Activated naive CD8-positive, alpha-beta T cell treated with anti-CD3 and anti-CD28 coated beads, Interleukin-2, amount 50 U/mL, for 24 hours (primary cell): Measurements from ENCODE around the gene RBM15B.

Source experiments
- ATAC-seq: fragments of 150-1000 bp; cut with Tn5 transposase; one replicate; pipeline ENCODE4 v1.10.0; 2021
- DNase-seq: peaks from one replicate; pipeline ENCODE4 v3.0.0; 2021
- H3K27ac Mint-ChIP-seq: one replicate; pipeline ENCODE4 v1.8.0; 2021; ENCODE audit warnings: mild to moderate bottlenecking, mixed read lengths
- H3K27me3 Mint-ChIP-seq: one replicate; pipeline ENCODE4 v1.8.0; 2021; ENCODE audit warnings: mixed read lengths
- H3K36me3 Mint-ChIP-seq: one replicate; pipeline ENCODE4 v1.8.0; 2021; ENCODE audit warnings: low read depth, mixed read lengths
- H3K4me1 Mint-ChIP-seq: one replicate; pipeline ENCODE4 v1.8.0; 2021; ENCODE audit warnings: mixed read lengths
- H3K4me3 Mint-ChIP-seq: one replicate; pipeline ENCODE4 v1.8.0; 2021; ENCODE audit warnings: mild to moderate bottlenecking, moderate library complexity, mixed read lengths
- H3K9me3 Mint-ChIP-seq: one replicate; pipeline ENCODE4 v1.8.0; 2021; ENCODE audit warnings: mixed read lengths

RBM15B gene

GRCh38 chr3:51434746-51435327 is 43.8 kb downstream of the RBM15B start:
- no peaks in the 10 kb centered on the region for H3K27me3 Mint-ChIP-seq
- DNase-seq, result peak; percentile 28
- no peak overlapping the region for H3K27ac Mint-ChIP-seq

GRCh38 chr3:51436998-51437639 is 46.0 kb downstream of the RBM15B start:
- no peak overlapping the region for H3K27ac Mint-ChIP-seq
- DNase-seq, result no peak
- H3K4me1 Mint-ChIP-seq, result no peaks in the 10 kb centered on the region

More at GRCh38 chr3:51434746-51435327, 43.8 kb downstream of the RBM15B start:
- no peak overlapping the region for H3K4me3 Mint-ChIP-seq
- peaks cover 22% of the 10 kb centered on the region for H3K36me3 Mint-ChIP-seq
- no peaks in the 10 kb centered on the region for H3K9me3 Mint-ChIP-seq
- no peaks in the 10 kb centered on the region for H3K4me1 Mint-ChIP-seq
- peak; percentile 87 for ATAC-seq

GRCh38 chr3:51441282-51442030 is 50.4 kb downstream of the RBM15B start:
- peak overlapping the region; percentile 44 for H3K27ac Mint-ChIP-seq
- H3K27me3 Mint-ChIP-seq, result no peaks in the 10 kb centered on the region
- H3K4me3 Mint-ChIP-seq, result no peak overlapping the region
- peaks cover 31% of the 10 kb centered on the region for H3K36me3 Mint-ChIP-seq
- peaks cover 3% of the 10 kb centered on the region for H3K4me1 Mint-ChIP-seq
- DNase-seq (no peak), ATAC-seq (no peak)
- H3K9me3 Mint-ChIP-seq, result no peaks in the 10 kb centered on the region

More at GRCh38 chr3:51436998-51437639, 46.0 kb downstream of the RBM15B start:
- Mint-ChIP-seq H3K27me3 (no peaks in the 10 kb centered on the region), H3K9me3 (no peaks in the 10 kb centered on the region), H3K36me3 (peaks cover 32% of the 10 kb centered on the region), H3K4me3 (no peak overlapping the region)
- peak; percentile 25 for ATAC-seq

- Mint-ChIP-seq H3K27ac (no peak overlapping the region), H3K27me3 (no peaks in the 10 kb centered on the region), H3K4me3 (no peak overlapping the region), H3K4me1 (peaks cover 15% of the 10 kb centered on the region), H3K9me3 (no peaks in the 10 kb centered on the region), H3K36me3 (peaks cover 26% of the 10 kb centered on the region)
- ATAC-seq (no peak), DNase-seq (no peak)
Observed at GRCh38 chr3:51445544-51446280, 54.6 kb downstream of the RBM15B start.
